Heart left ventricle (tissue), 13 donors: ENCODE results near the gene GPR171.

Experiments
- POLR2A ChIP-seq, 2 donors: fragments of 450-650 bp; IDR thresholded peaks; one replicate each; pipeline ENCODE4 v1.6.1; 2017; ENCODE audit warnings: antibody characterized with exemption in 2 of 2, mild to moderate bottlenecking in 2 of 2, moderate library complexity in 2 of 2
- TF ChIP-seq, protein P1 (sequence below), 12 donors: fragments of 200-600 bp; sonication (generic) in 4 of 12; IDR thresholded peaks; one replicate each; pipeline versions ENCODE4 v1.5.0 to v1.8.0; 2018 to 2022; ENCODE audit warnings: antibody characterized with exemption in 12 of 12, mild to moderate bottlenecking in 5 of 12
- donor health status: ischemic (EF 13 %, LVEDD 7.1; RV severe dilation, severe dysfunction).
- donor health status: DM: no; HTN: yes; CAD: no.
- donor health status: DM: no; HTN: no; CAD: no.
- donor health status: ischemic (EF 25% LVEDD 6.9; RV normal size, moderate dysfunction).
- donor health status: ischemic (EF 25% LVEDD 5.7; RV mildly dilated, moderate dysfunction).
- donor health status: ischemic (EF 35%, LVEDD 5.7; RV mildly dilated, moderate dysfunction).
- donor health status: nonischemic (EF 11% LVEDD 7.7; RV severe dilation, severe dysfunction).
- donor health status: DM: yes; HTN: yes; CAD: no.
- donor health status: PGD.
- donor health status: ischemic (EF 29% LVEDD 5.4; RV normal size, mild dysfunction).
- donor health status: nonischemic (EF 23%, LVEDD 6.1; RV moderate dilation, normal function).

GRCh38 chr3:151230646-151231045 lies 27.6 kb upstream of the GPR171 start:
- TF ChIP-seq POLR2A (IDR thresholded peaks at IDR 0.05) = no peak
- TF ChIP-seq, protein P1, sequence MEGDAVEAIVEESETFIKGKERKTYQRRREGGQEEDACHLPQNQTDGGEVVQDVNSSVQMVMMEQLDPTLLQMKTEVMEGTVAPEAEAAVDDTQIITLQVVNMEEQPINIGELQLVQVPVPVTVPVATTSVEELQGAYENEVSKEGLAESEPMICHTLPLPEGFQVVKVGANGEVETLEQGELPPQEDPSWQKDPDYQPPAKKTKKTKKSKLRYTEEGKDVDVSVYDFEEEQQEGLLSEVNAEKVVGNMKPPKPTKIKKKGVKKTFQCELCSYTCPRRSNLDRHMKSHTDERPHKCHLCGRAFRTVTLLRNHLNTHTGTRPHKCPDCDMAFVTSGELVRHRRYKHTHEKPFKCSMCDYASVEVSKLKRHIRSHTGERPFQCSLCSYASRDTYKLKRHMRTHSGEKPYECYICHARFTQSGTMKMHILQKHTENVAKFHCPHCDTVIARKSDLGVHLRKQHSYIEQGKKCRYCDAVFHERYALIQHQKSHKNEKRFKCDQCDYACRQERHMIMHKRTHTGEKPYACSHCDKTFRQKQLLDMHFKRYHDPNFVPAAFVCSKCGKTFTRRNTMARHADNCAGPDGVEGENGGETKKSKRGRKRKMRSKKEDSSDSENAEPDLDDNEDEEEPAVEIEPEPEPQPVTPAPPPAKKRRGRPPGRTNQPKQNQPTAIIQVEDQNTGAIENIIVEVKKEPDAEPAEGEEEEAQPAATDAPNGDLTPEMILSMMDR (IDR thresholded peaks at IDR 0.05) = no peak
